Adipose tissue (tissue), 3 donors: ENCODE results near the gene SNX9. TPM values are rescaled to one million over a fixed set of nuclear protein-coding genes. Genes with fewer than 3 reads are reported as not detected.

Experiments used
- H3K27ac ChIP-seq: one replicate; pipeline ENCODE4 v1.5.1; 2013; ENCODE audit warnings: low read depth, low read length
- WGBS, 3 donors: extraction: QIAGEN DNeasy Blood & Tissue Kit; methylation state at CpG; one replicate each; pipeline ENCODE4 v1.1.7; 2013; 5-methylcytosine and 5-hydroxymethylcytosine counted together
- polyA plus RNA-seq, 3 donors: library from polyadenylated mRNA; stranded (reverse); fragments of 200-250 nt; gene quantifications; one replicate each; pipeline ENCODE4 v1.2.3, GENCODE V29; 2013
- donor health status: healthy with polysubstance abuse.
- donor health status: Bipolar disorder and iron deficiency.
- donor health status: healthy.

Gene SNX9
- polyA plus RNA-seq, 3 donors = 15.9 to 69.1 (median 49.4) TPM

DNA sequence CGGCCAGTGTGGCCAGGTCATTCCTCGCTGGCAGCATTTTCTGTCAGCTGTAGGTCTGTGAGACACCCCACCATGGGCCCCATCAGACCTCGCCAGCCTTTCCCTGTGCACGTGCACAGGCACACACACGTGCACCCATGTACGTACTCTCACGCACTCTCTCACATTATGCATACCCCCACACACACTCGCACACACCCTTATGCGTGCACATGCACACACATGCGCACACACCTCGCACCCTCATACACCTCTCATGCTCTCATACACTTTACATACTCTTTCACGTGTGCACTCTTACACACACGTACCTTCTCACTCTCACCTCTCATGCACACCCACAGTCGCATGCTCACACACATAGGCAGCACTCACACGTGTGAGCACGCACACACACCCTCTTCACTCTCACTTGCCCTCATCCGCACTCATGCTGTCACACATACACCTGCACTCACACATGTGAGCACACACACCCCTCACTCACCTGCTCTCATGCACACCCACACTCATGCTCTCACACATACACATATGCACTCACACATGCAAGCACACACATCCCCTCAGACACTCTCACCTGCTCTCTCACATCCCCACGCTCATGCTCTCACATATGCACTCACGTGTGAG lies 46.7 kb downstream of the SNX9 start:
- 89 to 95% (median 94%) methylated on average over 19 of the region's 19 CpGs for WGBS, 3 donors
- no peak overlapping the region for H3K27ac ChIP-seq

DNA sequence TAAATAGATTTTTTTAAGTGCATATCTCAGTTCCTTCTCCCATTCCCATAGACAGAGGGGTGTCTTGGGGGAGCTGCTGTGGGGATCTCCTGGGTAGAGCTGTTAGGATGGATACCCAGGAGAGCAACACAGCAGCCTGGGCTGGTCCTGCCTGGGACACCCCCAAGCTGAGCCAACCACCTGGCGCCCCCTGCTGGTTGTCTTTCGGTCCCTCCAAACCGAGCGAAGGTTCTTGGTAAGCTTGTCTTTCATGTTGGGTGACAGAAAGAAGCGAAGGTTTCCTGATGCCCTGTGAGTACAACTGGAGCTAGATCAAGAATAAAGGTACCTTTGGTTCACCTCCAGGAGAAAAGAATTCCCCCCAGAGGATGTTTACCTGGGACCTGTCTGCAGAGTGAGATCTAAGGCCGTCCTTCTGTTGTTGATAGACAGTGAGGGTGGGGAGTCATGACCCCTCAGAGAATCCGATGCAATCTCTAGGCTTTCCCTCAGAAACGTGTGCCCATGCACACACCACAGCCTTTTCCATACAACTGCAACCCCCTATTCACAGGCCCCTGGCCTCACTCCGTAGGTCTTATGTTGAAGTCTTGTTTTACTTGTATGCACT lies 50.8 kb downstream of the SNX9 start:
- no peak overlapping the region for H3K27ac ChIP-seq
- 51 to 64% (median 58%) methylated on average over 9 of the region's 9 CpGs for WGBS, 3 donors

DNA sequence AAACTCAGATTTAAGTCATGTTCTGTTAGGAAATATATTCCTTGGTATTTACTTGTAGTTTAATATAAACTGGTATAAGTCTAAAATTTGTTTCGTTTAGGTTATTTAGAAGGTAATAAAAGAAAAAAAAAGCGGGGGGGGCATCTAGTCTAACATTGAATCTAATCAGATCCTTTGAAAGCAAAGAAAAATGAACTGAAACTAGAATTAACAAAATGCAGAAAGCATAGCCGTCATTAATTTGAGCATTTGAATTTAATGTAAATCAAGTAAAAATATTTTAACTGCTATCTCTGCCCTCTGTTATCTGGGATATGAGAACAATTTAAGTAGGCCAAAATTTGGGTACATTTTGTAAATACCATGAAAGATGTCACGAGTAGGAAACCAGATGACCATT lies 54.1 kb downstream of the SNX9 start:
- WGBS, 3 donors = 92 to 95% (median 94%) methylated on average over 4 of the region's 4 CpGs

DNA sequence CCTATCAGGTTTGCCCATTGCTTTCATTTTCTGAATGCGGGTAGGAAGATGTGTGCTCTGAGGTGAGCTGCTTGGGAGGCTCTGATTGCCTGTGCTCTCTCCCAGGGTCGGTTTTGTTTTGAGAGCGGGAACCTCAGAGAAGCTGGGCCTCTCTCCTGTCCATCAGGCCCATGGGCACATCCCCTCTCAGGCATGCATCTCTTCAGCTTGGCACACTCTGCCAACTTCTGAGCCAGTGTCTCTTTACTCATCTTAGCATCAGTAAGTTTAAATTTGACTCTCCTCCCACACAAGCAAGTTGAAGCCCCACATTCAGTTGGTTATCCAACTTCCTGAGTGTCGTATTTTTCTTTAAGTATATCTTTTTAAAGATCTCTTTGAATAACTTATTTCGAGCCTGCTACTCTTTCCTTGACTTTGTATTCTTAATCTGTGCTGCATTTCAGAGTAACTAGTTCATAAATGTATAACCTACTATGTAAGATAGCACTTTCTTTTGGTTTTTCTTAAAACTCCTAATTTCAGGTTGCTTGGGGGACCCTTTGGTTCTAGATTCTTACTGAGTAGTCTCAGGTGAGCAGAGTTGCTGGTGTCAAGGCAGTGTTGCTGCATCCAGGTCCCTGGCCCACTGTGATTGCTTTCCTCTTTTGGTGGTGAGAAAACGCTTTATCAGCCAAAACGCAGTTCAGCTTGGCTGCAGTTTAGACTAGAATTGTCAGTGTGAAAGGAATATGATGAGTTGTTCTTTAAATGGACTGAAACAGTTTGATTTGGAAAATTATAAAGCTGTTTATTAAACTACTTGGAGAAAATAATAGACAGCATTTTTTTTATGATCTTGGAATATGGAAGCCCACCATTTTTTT lies 54.8 kb downstream of the SNX9 start:
- H3K27ac ChIP-seq = no peak overlapping the region
- WGBS, 3 donors = 83 to 87% (median 84%) methylated on average over 7 of the region's 7 CpGs

More for the DNA sequence above, 54.1 kb downstream of the SNX9 start:
- H3K27ac ChIP-seq = no peak overlapping the region

DNA sequence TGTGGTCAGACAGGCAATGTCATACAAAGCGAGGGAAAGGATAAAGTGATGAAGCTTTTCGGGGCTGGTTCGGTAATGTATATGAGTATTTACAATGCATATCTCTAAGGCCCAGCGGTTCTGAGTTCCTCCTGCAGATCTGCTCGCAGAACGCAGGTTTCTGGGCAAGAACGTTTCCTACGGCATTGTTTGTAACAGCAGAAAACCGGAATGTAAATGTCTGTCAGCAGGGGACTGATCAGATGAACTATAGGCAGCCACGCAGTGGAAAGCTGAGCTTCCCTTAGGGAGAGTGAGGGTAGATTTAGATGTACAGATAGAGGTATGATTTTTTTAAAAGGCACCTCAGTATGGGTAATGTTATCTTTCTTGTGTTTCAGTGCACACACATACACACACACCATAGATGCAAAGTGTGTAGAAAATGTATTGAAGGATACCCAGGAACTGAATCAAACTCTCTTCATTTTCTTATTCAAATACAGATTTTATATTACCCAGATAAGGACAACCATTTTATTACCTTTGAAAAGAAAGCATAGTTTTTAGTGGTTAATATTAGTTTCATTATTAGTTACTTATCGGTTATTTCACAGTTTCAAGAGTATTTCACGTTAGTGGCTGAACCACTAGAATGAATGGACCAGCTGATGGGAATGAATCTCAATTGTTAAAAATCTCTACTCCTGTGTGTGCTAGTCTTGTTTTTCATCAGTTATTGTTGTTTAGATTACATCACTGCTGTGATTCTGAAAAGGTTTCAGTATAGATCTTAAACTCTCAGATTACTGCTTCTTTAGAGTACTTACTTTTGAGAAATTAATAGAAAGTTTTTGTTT lies 56.2 kb downstream of the SNX9 start:
- 91 to 95% (median 92%) methylated on average over 12 of the region's 12 CpGs for WGBS, 3 donors
- no peak overlapping the region for H3K27ac ChIP-seq

DNA sequence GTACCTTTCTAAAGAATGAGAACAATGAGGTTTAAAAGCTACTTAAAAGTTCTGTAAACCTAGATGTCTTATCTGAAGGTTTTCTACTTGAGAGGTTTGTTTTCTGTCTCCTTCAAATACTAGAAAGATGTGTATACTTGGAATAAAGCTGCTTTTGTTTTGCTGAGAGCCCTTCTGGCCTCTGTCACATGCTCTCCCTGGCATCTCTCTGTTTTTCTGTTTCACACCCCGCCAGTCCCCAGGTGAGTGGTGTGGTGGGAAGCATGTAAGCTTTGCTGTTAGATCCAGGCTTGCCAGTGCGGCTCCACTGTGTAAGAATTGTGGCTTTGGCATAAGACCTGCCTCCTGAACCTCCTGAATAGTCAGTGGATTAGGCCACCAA lies 56.8 kb downstream of the SNX9 start:
- WGBS, 3 donors = 80 to 97% (median 87%) methylated on average over 2 of the region's 2 CpGs

DNA sequence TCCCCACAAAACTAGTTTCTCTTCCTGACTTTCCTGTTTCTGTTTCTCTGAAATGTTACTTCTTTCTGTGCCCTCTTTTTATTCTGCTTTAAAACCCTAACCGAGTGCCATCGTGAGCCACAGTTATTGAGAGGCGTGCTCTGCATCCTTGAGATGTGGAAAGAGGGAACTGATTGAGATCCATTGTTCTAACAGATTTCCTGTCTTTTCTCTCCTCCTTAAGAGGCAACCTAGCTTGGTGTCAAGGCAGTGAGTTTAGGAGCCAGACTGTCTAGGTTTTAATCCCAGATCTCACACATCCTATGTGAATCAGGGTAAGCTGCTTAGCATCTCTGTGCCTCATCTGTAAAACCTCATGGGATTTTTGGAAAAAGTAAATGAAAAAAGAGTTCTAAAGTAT lies 57.5 kb downstream of the SNX9 start:
- no peak overlapping the region for H3K27ac ChIP-seq
- 76 to 91% (median 79%) methylated on average over 3 of the region's 3 CpGs for WGBS, 3 donors

More for the DNA sequence above, 56.8 kb downstream of the SNX9 start:
- H3K27ac ChIP-seq = no peak overlapping the region

DNA sequence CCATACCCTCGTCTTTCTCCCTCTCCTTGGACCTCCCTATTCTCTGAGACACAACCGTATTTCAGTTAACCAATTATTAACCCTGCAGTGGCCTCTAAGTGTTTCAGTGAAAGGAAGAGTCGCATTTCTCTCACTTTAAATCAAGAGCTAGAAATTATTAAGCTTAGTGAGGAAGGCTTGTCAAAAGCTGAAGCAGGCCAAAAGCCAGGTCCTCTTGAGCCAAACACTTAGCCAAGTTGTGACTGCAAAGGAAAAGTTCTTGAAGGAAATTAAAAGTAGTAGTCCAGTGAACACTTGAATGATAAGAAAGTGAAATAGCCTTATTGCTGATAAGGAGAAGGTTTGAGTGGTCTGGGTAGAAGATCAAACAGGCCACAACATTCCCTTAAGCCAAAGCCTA lies 58.3 kb downstream of the SNX9 start:
- WGBS, 3 donors = 67 to 84% (median 77%) methylated on average over 3 of the region's 3 CpGs
- no peak overlapping the region for H3K27ac ChIP-seq

DNA sequence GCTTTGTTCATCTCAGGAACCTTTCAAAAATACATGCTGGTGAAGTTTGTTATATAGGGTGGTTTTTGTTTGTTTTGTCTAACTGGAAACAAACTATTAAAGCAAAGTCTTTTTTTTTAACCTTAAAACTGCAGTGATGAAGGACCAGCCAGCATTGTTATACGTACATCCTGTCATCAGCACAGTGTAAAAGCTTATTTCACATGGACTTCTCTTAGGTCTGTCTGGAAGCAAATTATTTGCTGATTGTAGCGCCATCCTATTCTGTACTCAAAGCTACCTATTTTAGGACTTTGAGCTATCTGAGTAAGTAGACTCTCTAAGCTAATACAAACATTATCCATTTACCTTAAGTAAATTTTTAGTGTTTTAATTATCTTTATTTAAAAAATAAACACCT lies 61.7 kb downstream of the SNX9 start:
- 84 to 88% (median 84%) methylated on average over 2 of the region's 2 CpGs for WGBS, 3 donors

DNA sequence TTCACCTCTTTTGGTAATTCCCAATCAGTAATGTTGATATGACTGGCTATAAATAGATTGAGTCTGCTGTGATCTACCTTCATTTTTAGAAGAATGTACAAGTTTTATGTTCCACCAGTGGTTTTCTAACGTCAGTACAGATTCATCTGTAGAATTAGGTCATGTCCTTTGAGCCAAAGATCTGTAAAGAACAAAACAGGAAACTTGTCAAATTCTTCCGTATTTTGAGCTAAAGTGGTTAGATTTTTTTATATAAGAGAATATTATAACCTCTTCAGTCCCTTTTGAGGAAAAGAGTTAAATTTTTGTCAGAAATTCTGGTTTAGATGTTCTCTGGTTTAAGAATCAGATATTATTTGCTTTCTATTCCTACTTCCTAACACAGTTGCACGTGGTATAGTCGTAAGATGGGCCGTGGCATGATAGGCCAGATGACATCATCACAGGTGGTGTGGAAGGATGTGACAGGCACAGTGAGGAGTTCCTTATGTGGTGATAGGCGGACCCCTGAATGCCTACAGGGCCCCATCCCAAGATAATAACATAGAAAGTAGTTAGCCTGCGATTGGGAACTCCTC lies 62.3 kb downstream of the SNX9 start:
- WGBS, 3 donors = 54 to 83% (median 55%) methylated on average over 7 of the region's 7 CpGs
- H3K27ac ChIP-seq = no peak overlapping the region

More for the DNA sequence above, 61.7 kb downstream of the SNX9 start:
- no peak overlapping the region for H3K27ac ChIP-seq

DNA sequence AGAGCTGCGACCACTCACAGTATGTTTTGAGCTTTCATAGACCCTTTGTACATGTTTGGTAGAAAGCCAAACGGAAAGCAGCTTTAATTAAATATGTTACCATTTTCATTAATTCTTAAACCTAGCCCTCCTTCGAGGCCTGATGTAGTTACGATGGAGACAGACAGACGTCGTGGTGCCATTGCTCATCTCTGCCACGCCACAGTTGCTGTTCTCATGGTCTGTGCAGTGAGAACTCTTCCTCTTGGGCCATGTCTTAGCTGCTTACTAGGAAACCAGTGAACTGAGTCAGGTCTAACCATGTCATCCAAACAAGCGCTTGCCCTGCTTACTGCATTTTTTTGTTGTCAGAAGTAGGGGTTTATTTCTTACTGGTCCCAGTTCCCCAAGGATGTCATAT lies 62.8 kb downstream of the SNX9 start:
- WGBS, 3 donors = 96 to 97% (median 97%) methylated on average over 8 of the region's 8 CpGs
- H3K27ac ChIP-seq = no peak overlapping the region

DNA sequence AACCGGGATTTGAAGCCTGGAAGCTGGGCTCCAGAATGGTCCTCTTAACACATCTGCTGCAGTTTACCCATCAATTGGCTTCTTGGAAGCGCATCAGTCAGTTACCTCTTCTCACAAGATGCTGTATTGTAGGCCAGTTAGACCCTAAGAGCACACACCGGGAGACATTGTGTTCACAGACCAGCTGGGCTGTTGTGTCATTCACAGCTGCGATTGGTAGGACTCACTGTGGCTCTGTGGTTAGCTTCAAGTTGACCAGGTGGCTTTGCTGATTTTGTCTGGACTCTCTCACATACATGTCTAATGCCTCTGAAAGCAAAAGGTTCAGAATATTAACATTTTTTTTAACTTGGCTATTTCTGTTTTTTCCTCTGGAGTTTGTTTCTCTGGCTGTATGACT lies 64.8 kb downstream of the SNX9 start:
- WGBS, 3 donors = 84 to 98% (median 92%) methylated on average over 4 of the region's 4 CpGs
- no peak overlapping the region for H3K27ac ChIP-seq

DNA sequence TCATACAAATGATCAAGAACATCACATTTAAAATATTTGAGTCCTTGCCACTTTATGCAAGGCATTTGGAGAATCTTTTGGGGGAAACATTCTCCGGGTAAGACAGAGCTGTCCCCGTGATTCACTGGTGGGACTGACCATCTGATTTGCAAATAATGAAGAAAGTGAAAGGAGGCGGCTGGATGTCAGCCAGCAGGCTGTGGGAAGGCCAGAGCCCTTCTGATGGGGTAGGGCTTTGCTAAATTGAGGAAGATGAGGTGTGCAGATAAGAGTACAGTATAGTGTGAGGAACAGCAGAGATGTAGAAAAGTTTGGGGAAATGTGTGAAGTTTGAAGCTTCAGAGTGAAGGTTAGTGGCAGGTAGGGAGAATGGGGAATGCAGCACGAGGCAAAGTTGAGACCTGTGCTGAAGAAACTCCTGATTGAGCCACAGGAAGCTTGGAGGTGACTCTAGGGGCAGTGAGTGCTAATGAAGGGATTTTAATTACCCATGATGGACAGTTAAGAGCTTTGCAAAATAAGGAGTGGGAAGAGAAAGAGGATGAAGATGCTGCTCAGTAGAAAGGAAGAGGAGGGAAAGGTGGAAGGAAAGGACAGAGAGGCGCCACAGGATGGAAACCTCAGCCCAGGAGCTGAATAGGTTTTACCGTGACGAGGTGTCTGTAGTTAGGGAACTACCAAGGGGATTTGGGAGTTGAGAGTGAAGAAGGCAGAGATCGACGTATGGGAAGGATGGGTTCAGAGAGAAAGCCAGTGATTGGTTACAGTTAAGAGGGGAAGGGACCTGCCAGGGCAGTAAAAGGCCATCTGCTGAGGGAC lies 68.7 kb downstream of the SNX9 start:
- WGBS, 3 donors = 71 to 93% (median 79%) methylated on average over 9 of the region's 9 CpGs
- no peak overlapping the region for H3K27ac ChIP-seq

DNA sequence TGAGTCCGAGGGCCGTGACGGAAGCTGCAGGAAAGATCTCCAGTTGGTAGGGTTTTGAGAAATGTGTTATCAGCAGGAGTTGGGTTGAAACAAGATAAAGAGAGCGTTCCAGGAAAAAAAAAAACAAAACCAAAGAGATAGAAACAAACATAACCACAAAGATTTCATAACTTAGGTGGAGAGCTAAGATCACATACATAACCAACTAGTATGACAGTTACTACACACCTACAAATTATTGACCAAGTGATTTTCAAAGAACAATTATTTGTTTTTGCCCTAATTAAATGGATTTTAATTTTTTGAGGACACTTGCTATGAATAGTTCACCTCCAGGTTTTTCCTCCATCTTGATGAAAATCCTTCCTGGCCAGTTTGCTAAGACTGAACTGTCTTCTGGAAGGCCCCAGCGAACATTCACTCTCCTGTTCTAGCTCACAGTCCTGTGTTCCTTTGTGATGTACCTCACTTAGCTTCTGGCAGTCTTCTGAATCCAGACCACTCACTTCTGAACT lies 69.4 kb downstream of the SNX9 start:
- H3K27ac ChIP-seq = no peak overlapping the region
- 62 to 81% (median 63%) methylated on average over 5 of the region's 5 CpGs for WGBS, 3 donors

DNA sequence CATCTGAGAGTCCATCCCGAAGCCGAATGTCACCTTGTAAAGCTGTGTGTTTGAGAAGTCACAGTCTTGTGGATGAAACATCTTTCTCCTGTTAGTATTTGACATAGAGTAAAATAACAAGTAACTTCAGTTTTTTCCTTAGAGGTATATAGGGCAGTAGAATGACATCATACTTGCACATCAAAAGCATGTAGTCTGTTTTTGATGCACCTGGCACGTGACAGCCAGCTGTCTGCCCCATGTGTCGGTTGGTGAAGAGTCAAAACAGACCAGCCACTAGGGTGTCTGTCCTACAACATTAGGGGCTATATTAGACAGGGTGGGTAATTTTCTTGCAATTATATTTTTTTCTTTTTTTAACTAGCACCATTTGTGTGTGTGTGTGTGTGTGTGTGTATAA lies 70.2 kb downstream of the SNX9 start:
- no peak overlapping the region for H3K27ac ChIP-seq
- 92 to 97% (median 93%) methylated on average over 4 of the region's 4 CpGs for WGBS, 3 donors

DNA sequence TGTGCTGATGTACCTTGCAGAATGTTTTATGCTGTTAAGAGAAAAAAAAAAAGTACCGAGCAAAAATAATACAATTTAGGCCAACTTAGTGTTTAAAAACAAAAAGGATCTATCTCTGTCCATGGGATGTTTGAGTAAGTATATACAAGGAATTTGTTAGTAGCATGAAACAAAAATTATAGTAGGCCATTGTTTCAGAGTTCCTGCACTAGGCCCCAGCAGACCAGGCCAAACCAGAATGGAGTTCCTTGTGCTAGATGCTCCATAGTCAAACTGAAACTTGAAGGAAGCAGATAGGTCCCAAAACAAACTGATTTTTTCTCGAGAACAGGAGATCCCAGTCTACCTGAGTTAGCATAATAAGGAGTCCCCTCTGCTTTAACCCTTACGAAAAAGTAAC lies 72.5 kb downstream of the SNX9 start:
- WGBS, 3 donors = 91 to 96% (median 94%) methylated on average over 3 of the region's 3 CpGs
- no peak overlapping the region for H3K27ac ChIP-seq

DNA sequence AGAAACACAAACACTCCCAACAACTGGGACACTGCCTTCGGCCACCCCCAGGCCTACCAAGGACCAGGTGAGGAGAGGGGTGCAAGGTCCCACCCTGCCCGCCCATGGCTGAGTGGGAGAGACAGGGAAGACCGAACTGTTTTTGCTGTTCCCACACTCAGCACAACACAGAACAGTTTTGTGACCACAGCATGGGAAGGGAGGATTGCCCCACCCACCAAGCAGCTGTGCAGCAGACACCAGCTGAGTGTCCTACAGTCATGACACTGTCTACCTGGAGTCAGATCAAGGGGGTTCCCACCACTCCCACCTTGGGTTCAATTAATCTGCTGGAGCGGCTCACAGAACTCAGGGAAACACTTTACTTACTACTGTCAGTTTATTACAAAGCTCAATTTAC lies 73.9 kb downstream of the SNX9 start:
- no peak overlapping the region for H3K27ac ChIP-seq
- WGBS, 3 donors = 91 to 99% (median 97%) methylated on average over 4 of the region's 4 CpGs
